ENCODE measurements around the gene CLEC4F. TPM values are rescaled to one million over a fixed set of nuclear protein-coding genes. Genes with fewer than 3 reads are reported as not detected.

The CLEC4F gene
- polyA plus RNA-seq, 3 donors, result 0.65 to 17.0 (median 2.3) TPM

DNA sequence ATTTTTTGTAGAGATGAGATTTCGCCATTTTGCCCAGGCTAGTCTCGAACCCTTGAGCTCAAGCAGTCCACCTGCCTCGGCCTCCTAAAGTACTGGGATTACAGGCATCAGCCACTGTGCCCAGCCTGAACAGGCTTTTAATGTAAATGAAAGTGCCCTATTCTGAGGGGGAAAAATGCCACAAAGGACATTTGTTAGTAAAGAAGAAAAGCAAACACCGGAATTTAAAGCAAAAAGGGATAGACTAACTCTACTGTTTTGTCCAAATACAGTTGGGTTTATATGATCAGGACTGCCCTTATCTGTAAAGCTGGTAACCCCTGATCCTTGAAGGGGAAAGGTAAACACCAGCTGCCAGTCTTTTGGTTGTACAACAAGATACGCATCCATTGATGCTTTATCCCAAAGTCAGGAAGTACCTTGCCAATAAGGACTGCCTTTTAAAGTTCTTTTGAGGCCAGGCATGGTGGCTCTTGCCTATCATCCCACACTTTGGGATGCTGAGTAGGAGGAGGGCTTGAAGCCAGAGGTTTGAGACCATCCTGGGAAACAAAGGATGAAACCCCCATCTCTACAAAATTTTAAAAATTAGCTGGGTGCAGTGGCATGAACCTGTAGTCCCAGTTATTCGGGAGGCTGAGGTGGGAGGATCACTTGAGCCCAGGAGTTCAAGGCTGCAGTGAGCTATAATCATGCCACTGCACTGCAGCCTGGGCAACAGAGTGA, 13.1 kb downstream of the CLEC4F start:
- H3K4me3 Mint-ChIP-seq, result peak overlapping the region in 1 of 2 donors; percentile 6
- no peaks in the 10 kb centered on the region for H3K27me3 ChIP-seq (ENCODE audit: control insufficient read depth in 2 of 2, insufficient read depth in 2 of 2, low read length in 2 of 2)
- H4K20me1 ChIP-seq (ENCODE audit: insufficient read depth, low read length), result no peaks in the 10 kb centered on the region
- intact Hi-C loops (cut with micrococcal nuclease), result no loop called here
- TF ChIP-seq, protein P1, sequence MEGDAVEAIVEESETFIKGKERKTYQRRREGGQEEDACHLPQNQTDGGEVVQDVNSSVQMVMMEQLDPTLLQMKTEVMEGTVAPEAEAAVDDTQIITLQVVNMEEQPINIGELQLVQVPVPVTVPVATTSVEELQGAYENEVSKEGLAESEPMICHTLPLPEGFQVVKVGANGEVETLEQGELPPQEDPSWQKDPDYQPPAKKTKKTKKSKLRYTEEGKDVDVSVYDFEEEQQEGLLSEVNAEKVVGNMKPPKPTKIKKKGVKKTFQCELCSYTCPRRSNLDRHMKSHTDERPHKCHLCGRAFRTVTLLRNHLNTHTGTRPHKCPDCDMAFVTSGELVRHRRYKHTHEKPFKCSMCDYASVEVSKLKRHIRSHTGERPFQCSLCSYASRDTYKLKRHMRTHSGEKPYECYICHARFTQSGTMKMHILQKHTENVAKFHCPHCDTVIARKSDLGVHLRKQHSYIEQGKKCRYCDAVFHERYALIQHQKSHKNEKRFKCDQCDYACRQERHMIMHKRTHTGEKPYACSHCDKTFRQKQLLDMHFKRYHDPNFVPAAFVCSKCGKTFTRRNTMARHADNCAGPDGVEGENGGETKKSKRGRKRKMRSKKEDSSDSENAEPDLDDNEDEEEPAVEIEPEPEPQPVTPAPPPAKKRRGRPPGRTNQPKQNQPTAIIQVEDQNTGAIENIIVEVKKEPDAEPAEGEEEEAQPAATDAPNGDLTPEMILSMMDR (IDR thresholded peaks at IDR 0.05), result no peak
- DNase-seq, result no peak
- H3K27me3 Mint-ChIP-seq (ENCODE audit: low read depth in 3 of 3), result peaks cover 7 to 15% (median 10%) of the 10 kb centered on the region in 3 donors
- H2AFZ ChIP-seq (ENCODE audit: insufficient read depth, low read depth, low read length, poor library complexity, severe bottlenecking), result no peak overlapping the region
- no peaks in the 10 kb centered on the region for H3K79me2 ChIP-seq (ENCODE audit: insufficient read depth, low read length)
- H3K36me3 ChIP-seq (replicated peaks in 1 of 2; ENCODE audit: control insufficient read depth in 1 of 2, insufficient read depth in 2 of 2, low read length in 2 of 2), result no peaks in the 10 kb centered on the region
- H3K4me1 Mint-ChIP-seq, result peaks cover 3% of the 10 kb centered on the region
- H3K27ac Mint-ChIP-seq, result no peak overlapping the region
- no peak overlapping the region for H3K9ac ChIP-seq (ENCODE audit: insufficient read depth, low read length, poor library complexity, severe bottlenecking)
- H3K27ac ChIP-seq (ENCODE audit: low read depth in 1 of 2, low read length in 2 of 2), result no peak overlapping the region
- no peaks in the 10 kb centered on the region for H3K4me1 ChIP-seq (ENCODE audit: control insufficient read depth in 1 of 2, insufficient read depth in 2 of 2, low read length in 2 of 2)
- H3K9me3 ChIP-seq (replicated peaks in 1 of 2; ENCODE audit: control insufficient read depth in 1 of 2, insufficient read depth in 1 of 2, low read length in 2 of 2), result no peaks in the 10 kb centered on the region
- no peak overlapping the region for H3K4me3 ChIP-seq (replicated peaks in 1 of 3; ENCODE audit: low read depth in 2 of 3, low read length in 3 of 3)
- H3K36me3 Mint-ChIP-seq, result no peaks in the 10 kb centered on the region
- peaks cover 0 to 8% (median 6%) of the 10 kb centered on the region in 7 donors for H3K9me3 Mint-ChIP-seq
- 100% methylated on average over 3 of the region's 6 CpGs for WGBS (ENCODE audit: insufficient coverage)
- H3K4me2 ChIP-seq (replicated peaks; ENCODE audit: extremely low read depth, low read length, poor library complexity, severe bottlenecking), result no peak overlapping the region

GRCh38 chr2:70806620-70807019, 13.8 kb downstream of the CLEC4F start:
- Mint-ChIP-seq H3K36me3 (no peaks in the 10 kb centered on the region), H3K27ac (no peak overlapping the region), H3K4me3 (no peak overlapping the region), H3K9me3 (peaks cover 0 to 8% (median 6%) of the 10 kb centered on the region in 7 donors), H3K27me3 (ENCODE audit: low read depth in 3 of 3) (peaks cover 7 to 16% (median 13%) of the 10 kb centered on the region in 3 donors), H3K4me1 (peaks cover 3% of the 10 kb centered on the region)
- Histone ChIP-seq H3K27ac (ENCODE audit: low read depth in 1 of 2, low read length in 2 of 2) (no peak overlapping the region), H3K9ac (ENCODE audit: insufficient read depth, low read length, poor library complexity, severe bottlenecking) (no peak overlapping the region), H2AFZ (ENCODE audit: insufficient read depth, low read depth, low read length, poor library complexity, severe bottlenecking) (no peak overlapping the region), H3K4me2 (replicated peaks; ENCODE audit: extremely low read depth, low read length, poor library complexity, severe bottlenecking) (no peak overlapping the region), H3K27me3 (ENCODE audit: control insufficient read depth in 2 of 2, insufficient read depth in 2 of 2, low read length in 2 of 2) (no peaks in the 10 kb centered on the region), H3K9me3 (replicated peaks in 1 of 2; ENCODE audit: control insufficient read depth in 1 of 2, insufficient read depth in 1 of 2, low read length in 2 of 2) (no peaks in the 10 kb centered on the region), H3K4me3 (replicated peaks in 1 of 3; ENCODE audit: low read depth in 2 of 3, low read length in 3 of 3) (no peak overlapping the region), H4K20me1 (ENCODE audit: insufficient read depth, low read length) (no peaks in the 10 kb centered on the region), H3K4me1 (ENCODE audit: control insufficient read depth in 1 of 2, insufficient read depth in 2 of 2, low read length in 2 of 2) (no peaks in the 10 kb centered on the region), H3K36me3 (replicated peaks in 1 of 2; ENCODE audit: control insufficient read depth in 1 of 2, insufficient read depth in 2 of 2, low read length in 2 of 2) (no peaks in the 10 kb centered on the region), H3K79me2 (ENCODE audit: insufficient read depth, low read length) (no peaks in the 10 kb centered on the region)
- TF ChIP-seq, protein P1 (IDR thresholded peaks at IDR 0.05), result no peak
- intact Hi-C loops (cut with micrococcal nuclease), result no loop called here
- 84% methylated on average over 2 of the region's 6 CpGs for WGBS (ENCODE audit: insufficient coverage)
- DNase-seq, result no peak

Data from CD14-positive monocyte (primary cell).